AG08395 (cell line): ENCODE data around the gene AMOTL1.

ENCODE experiments used
- DNase-seq: peaks from one replicate; pipeline ENCODE4 v3.0.0; 2012; ENCODE audit warnings: mixed read lengths, low spot score

The AMOTL1 gene

DNA sequence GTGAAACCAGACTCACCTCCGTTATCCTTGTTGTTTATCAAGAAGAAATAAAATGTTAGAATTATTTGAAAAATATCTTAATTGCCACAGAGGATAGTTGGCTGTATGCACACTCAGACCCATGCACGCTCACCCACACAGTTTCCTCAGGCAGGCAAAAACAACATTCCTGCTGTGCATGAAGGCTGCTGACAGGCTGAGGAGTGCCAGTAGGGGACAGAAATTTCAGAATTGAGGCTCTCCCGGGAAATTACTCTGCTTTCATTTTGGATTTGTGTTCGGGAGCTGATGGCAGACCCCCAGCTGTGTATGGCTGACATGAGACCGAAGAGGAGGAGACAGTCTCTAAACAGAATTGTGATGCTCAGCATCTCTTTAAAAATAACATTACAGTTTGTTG is 87.5 kb downstream of the AMOTL1 start:
- no peak for DNase-seq

GRCh38 chr11:94856443-94856842 is 88.3 kb downstream of the AMOTL1 start:
- no peak for DNase-seq

DNA sequence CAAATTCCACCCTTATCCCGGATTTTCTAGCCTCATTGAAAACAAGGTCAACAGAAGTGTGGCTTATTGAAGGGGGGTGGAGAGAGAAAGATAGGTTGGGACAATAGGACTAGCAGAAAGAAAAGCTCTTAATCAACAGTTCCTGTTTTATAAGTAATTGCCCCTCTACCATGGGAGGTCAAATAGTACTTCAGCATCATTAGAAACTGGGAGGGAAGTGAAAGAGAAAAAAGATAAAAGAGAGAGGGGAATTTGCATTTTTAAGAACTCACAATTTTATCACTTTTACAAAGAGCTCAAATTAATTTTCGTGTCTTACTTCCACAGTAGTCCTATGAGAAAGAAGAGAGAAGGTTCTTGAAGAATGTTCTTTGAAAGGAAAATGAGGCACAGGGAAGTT is 89.2 kb downstream of the AMOTL1 start:
- no peak for DNase-seq

- no peak for DNase-seq
Measured at GRCh38 chr11:94858012-94858705, 90.0 kb downstream of the AMOTL1 start.

DNA sequence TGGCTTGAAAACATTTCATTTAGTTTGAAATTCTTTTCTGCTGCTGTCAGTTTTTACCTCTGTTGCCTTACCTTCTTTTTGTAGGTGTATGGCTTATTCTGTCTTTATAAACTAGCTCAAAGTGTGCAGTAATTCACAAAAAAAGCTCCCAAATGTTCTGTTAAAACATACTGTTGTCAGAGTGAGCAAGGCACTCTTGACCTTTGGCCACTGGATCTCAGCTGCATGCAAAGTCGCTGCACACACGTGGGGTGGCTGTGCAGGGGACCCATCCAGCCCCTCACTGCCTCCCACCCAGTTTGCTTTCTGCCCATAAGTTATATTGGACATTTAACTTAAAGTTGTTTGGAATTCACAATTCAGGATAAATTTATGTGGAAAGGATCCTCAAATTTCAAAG is 92.2 kb downstream of the AMOTL1 start:
- DNase-seq: no peak

- DNase-seq: no peak
Measured at GRCh38 chr11:94861306-94861845, 93.2 kb downstream of the AMOTL1 start.

GRCh38 chr11:94862926-94863880 is 95.0 kb downstream of the AMOTL1 start:
- DNase-seq: peak; percentile 22

- no peak for DNase-seq
Measured at GRCh38 chr11:94864506-94865045, 96.4 kb downstream of the AMOTL1 start.

- DNase-seq: no peak
Measured at GRCh38 chr11:94866231-94866822, 98.2 kb downstream of the AMOTL1 start.

DNA sequence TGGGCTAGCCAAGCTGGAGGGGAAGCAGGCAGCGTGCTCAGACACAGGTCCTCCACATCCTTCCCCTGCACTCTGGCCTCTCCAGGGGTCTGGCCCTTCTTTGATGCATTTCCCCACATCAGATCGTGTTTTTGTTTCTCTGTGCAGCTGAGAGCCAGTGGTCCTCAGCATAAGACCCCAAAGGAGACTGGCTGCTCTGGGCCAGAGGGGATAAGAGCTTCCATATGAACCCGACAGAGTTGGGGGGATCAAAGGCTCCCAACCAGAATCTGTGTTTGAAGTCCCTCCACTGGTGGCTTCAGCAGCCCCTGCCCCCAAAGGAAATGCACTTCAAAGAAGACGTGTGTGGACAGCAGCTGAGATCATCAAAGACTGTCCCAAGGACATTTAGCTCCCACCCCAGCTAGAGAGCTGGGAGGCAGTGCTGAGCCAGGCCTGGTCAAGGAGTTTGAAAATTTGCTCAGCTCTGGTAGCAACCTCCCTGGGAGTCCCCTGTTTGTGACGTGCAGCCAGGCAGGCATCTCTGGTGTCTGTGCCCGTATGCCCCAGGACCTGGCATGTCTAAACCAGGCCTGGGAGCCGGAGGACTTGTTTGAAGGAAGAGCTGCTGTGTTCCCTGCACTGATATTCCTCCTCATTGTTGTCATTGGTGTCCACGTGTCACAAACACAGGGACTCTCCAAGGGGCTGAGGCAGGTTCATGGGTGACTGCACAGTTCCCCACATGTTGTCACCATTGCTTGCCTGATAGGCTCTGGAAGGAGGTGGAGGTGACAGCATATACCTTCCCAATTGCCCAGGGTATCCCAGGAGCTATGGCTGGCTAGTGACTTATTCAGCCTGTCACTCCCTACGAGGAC is 99.0 kb downstream of the AMOTL1 start:
- DNase-seq: no peak

GRCh38 chr11:94868468-94868867 is 100.3 kb downstream of the AMOTL1 start:
- DNase-seq: no peak

DNA sequence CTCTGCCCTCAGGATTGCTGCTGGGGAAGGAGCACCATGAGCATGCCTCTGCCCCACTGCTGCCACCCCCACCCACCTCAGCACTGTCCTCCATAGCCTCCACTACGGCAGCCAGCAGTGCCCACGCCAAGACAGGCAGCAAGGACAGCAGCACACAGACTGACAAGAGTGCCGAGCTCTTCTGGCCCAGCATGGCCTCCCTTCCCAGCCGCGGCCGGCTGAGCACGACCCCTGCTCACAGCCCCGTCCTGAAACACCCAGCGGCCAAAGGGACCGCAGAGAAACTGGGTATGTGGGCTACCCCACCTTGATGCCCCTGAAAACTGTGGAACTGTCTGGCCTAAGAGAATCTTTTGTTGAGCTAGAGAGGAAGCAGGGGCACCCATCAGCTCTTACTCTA is 101.0 kb downstream of the AMOTL1 start:
- no peak for DNase-seq

- no peak for DNase-seq
Measured at GRCh38 chr11:94870422-94870821, 102.3 kb downstream of the AMOTL1 start.

GRCh38 chr11:94871491-94872185 is 103.5 kb downstream of the AMOTL1 start:
- DNase-seq: no peak

- peak; percentile 13 for DNase-seq
Measured at GRCh38 chr11:94873916-94874540, 105.9 kb downstream of the AMOTL1 start.

DNA sequence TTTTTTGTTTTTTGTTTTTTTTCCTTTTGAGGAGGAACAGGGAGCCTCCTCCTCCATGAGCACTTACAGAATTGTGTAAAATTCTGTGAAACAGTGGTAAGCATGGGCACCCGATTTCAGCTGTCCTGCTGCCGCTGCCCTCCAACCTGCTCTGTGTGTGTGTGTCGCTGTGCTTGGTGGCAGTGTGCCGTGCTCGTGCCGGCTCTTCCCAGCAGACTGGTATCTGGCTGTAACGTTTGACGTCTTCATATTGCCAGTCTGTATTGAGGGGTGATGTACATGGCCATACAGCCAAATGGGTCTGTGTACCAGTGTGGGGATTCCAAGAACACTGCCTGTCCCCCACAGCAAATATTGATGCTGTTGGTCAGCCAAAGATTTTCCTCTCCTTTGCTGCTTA is 108.1 kb downstream of the AMOTL1 start:
- no peak for DNase-seq

GRCh38 chr11:94876645-94877442 is 108.7 kb downstream of the AMOTL1 start:
- peak; percentile 96 for DNase-seq

- DNase-seq: no peak
Measured at GRCh38 chr11:94877443-94878200, 109.5 kb downstream of the AMOTL1 start.

- no peak for DNase-seq
Measured at GRCh38 chr11:94879006-94879405, 110.8 kb downstream of the AMOTL1 start.
